Measurements from ENCODE around the gene ADAMTS18.

Gene ADAMTS18

GRCh38 chr16:77327717-77328116, 107.1 kb downstream of the ADAMTS18 start:
- DNase-seq (ENCODE audit: low spot score): no peak

- DNase-seq (ENCODE audit: low spot score): no peak
Observed at GRCh38 chr16:77324729-77325128, 110.1 kb downstream of the ADAMTS18 start.

GRCh38 chr16:77323695-77324094, 111.1 kb downstream of the ADAMTS18 start:
- DNase-seq (ENCODE audit: low spot score): no peak

GRCh38 chr16:77322757-77323156, 112.1 kb downstream of the ADAMTS18 start:
- DNase-seq (ENCODE audit: low spot score): no peak

GRCh38 chr16:77317059-77317458, 117.8 kb downstream of the ADAMTS18 start:
- DNase-seq (ENCODE audit: low spot score): no peak

- no peak for DNase-seq (ENCODE audit: low spot score)
Observed at GRCh38 chr16:77310877-77311276, 124.0 kb downstream of the ADAMTS18 start.

- DNase-seq (ENCODE audit: low spot score): peak; percentile 62
Observed at GRCh38 chr16:77308163-77308561, 126.7 kb downstream of the ADAMTS18 start.

GRCh38 chr16:77307426-77308162, 127.2 kb downstream of the ADAMTS18 start:
- no peak for DNase-seq (ENCODE audit: low spot score)

GRCh38 chr16:77306075-77306474, 128.8 kb downstream of the ADAMTS18 start:
- DNase-seq (ENCODE audit: low spot score): no peak

GRCh38 chr16:77304877-77305276, 130.0 kb downstream of the ADAMTS18 start:
- no peak for DNase-seq (ENCODE audit: low spot score)

- no peak for DNase-seq (ENCODE audit: low spot score)
Observed at GRCh38 chr16:77304134-77304533, 130.7 kb downstream of the ADAMTS18 start.

- no peak for DNase-seq (ENCODE audit: low spot score)
Observed at GRCh38 chr16:77302674-77303073, 132.2 kb downstream of the ADAMTS18 start.

- no peak for DNase-seq (ENCODE audit: low spot score)
Observed at GRCh38 chr16:77302249-77302648, 132.6 kb downstream of the ADAMTS18 start.

GRCh38 chr16:77300256-77300655, 134.6 kb downstream of the ADAMTS18 start:
- DNase-seq (ENCODE audit: low spot score): no peak

- DNase-seq (ENCODE audit: low spot score): no peak
Observed at GRCh38 chr16:77299395-77299794, 135.4 kb downstream of the ADAMTS18 start.

GRCh38 chr16:77298418-77299360, 136.1 kb downstream of the ADAMTS18 start:
- peak; percentile 12 for DNase-seq (ENCODE audit: low spot score)

- peak; percentile 16 for DNase-seq (ENCODE audit: low spot score)
Observed at GRCh38 chr16:77297996-77298395, 136.8 kb downstream of the ADAMTS18 start.

GRCh38 chr16:77295896-77296295, 138.9 kb downstream of the ADAMTS18 start:
- DNase-seq (ENCODE audit: low spot score): no peak

GRCh38 chr16:77290451-77291115, 144.3 kb downstream of the ADAMTS18 start:
- DNase-seq (ENCODE audit: low spot score): no peak

- DNase-seq (ENCODE audit: low spot score): no peak
Observed at GRCh38 chr16:77289331-77289809, 145.5 kb downstream of the ADAMTS18 start.

GRCh38 chr16:77288222-77288621, 146.6 kb downstream of the ADAMTS18 start:
- DNase-seq (ENCODE audit: low spot score): peak; percentile 69

GRCh38 chr16:77285676-77286075, 149.2 kb downstream of the ADAMTS18 start:
- DNase-seq (ENCODE audit: low spot score): no peak
